Subcutaneous abdominal adipose tissue (tissue), 5 donors: ENCODE measurements around the gene GAS6.

Source experiments
- H3K27ac ChIP-seq: one replicate; pipeline ENCODE4 v1.7.0; 2013; ENCODE audit warnings: low read depth, mild to moderate bottlenecking, inconsistent platforms, low read length, moderate library complexity
- H3K27me3 ChIP-seq, 5 donors: one replicate each; pipeline ENCODE4 v1.7.0; 2013; ENCODE audit warnings: low read length in 5 of 5, inconsistent platforms in 1 of 5; ENCODE audit not compliant: control insufficient read depth in 5 of 5, insufficient read depth in 4 of 5
- H3K36me3 ChIP-seq, 5 donors: one replicate each; pipeline ENCODE4 v1.7.0; 2013; ENCODE audit warnings: low read length in 5 of 5; ENCODE audit not compliant: control insufficient read depth in 5 of 5, insufficient read depth in 5 of 5
- H3K4me1 ChIP-seq, 5 donors: one replicate each; pipeline ENCODE4 v1.7.0; 2013; ENCODE audit warnings: low read length in 5 of 5, mild to moderate bottlenecking in 3 of 5, moderate library complexity in 1 of 5; ENCODE audit not compliant: control insufficient read depth in 5 of 5, insufficient read depth in 5 of 5
- H3K4me3 ChIP-seq, 5 donors: one replicate each; pipeline ENCODE4 v1.7.0; 2013; ENCODE audit warnings: low read length in 5 of 5, low read depth in 1 of 5
- H3K9ac ChIP-seq, 5 donors: one replicate each; pipeline ENCODE4 v1.7.0; 2013; ENCODE audit warnings: low read length in 5 of 5, mild to moderate bottlenecking in 4 of 5, moderate library complexity in 3 of 5
- H3K9me3 ChIP-seq, 5 donors: one replicate each; pipeline ENCODE4 v1.7.0; 2013; ENCODE audit warnings: low read length in 5 of 5; ENCODE audit not compliant: control insufficient read depth in 5 of 5
- donor health status: healthy.
- donor health status: healthy.
- donor health status: healthy.
- donor health status: healthy.
- donor health status: healthy.

The GAS6 gene

GRCh38 chr13:113902986-113903775 lies 39.3 kb upstream of the GAS6 start:
- no peak overlapping the region for H3K9ac ChIP-seq
- peaks cover 0 to 7% (median 5%) of the 10 kb centered on the region in 5 donors for H3K27me3 ChIP-seq
- no peak overlapping the region for H3K27ac ChIP-seq
- no peaks in the 10 kb centered on the region for H3K36me3 ChIP-seq
- no peaks in the 10 kb centered on the region for H3K9me3 ChIP-seq
- no peak overlapping the region for H3K4me3 ChIP-seq
- peaks cover 0 to 11% (median 9%) of the 10 kb centered on the region in 5 donors for H3K4me1 ChIP-seq

- Histone ChIP-seq H3K27ac (no peak overlapping the region), H3K4me1 (peaks cover 0 to 6% (median 4%) of the 10 kb centered on the region in 5 donors)
Measured at GRCh38 chr13:113902481-113902880, 38.6 kb upstream of the GAS6 start.

DNA sequence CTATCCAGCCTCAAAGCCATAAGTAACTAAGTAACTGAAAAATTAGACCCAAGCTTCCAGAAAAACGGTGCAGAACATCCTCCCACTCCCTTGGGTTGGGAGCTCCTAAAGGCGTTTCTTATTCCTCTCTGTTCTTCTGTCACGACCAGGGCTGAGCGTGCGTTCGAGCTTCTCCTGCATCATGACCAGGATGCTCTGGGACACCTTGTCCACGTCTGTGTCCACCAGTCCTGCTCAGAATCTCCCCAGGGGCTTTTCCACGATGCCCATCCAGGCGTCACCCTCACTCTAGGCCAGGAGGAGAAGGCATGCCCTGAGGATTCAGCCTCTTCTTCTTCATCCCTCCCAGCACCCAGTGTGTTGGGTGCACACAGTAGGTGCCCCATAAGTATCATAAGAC lies 37.8 kb upstream of the GAS6 start:
- Histone ChIP-seq H3K9ac (no peak overlapping the region), H3K36me3 (no peaks in the 10 kb centered on the region), H3K27ac (no peak overlapping the region), H3K9me3 (no peaks in the 10 kb centered on the region), H3K27me3 (peaks cover 0 to 18% (median 0%) of the 10 kb centered on the region in 5 donors), H3K4me3 (no peak overlapping the region), H3K4me1 (peaks cover 0 to 10% (median 4%) of the 10 kb centered on the region in 5 donors)

More at GRCh38 chr13:113902481-113902880, 38.6 kb upstream of the GAS6 start:
- Histone ChIP-seq H3K27me3 (peaks cover 0 to 13% (median 0%) of the 10 kb centered on the region in 5 donors), H3K9me3 (no peaks in the 10 kb centered on the region), H3K36me3 (no peaks in the 10 kb centered on the region), H3K9ac (no peak overlapping the region), H3K4me3 (no peak overlapping the region)

DNA sequence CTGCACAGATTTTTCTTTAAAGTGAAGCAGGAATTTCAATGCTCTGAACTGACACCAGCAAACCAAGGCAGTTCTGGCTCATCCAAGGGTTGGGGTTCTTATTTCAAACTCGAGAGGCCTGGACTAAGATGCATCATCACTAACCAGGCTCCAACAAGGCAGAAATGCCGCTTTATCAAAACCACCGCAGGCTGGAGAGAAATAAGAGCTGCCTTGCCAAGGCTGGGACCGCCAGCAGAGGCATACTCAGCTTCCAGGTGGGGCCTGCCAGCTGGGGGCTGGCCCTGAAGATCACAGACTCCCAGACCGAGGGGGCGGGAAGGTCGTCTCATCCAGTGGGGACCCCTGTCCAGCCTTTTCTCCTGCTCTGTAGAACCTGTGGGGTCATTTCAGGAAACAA lies 37.4 kb upstream of the GAS6 start:
- H3K4me3 ChIP-seq: no peak overlapping the region
- H3K4me1 ChIP-seq: peaks cover 0 to 10% (median 4%) of the 10 kb centered on the region in 5 donors
- peaks cover 0 to 17% (median 0%) of the 10 kb centered on the region in 5 donors for H3K27me3 ChIP-seq
- H3K36me3 ChIP-seq: no peaks in the 10 kb centered on the region
- no peaks in the 10 kb centered on the region for H3K9me3 ChIP-seq
- H3K27ac ChIP-seq: no peak overlapping the region
- H3K9ac ChIP-seq: no peak overlapping the region

- Histone ChIP-seq H3K27ac (no peak overlapping the region), H3K36me3 (no peaks in the 10 kb centered on the region), H3K9ac (no peak overlapping the region), H3K9me3 (no peaks in the 10 kb centered on the region), H3K4me3 (no peak overlapping the region), H3K4me1 (peaks cover 0 to 10% (median 4%) of the 10 kb centered on the region in 5 donors), H3K27me3 (peaks cover 0 to 17% (median 0%) of the 10 kb centered on the region in 5 donors)
Measured at GRCh38 chr13:113900646-113901045, 36.8 kb upstream of the GAS6 start.

DNA sequence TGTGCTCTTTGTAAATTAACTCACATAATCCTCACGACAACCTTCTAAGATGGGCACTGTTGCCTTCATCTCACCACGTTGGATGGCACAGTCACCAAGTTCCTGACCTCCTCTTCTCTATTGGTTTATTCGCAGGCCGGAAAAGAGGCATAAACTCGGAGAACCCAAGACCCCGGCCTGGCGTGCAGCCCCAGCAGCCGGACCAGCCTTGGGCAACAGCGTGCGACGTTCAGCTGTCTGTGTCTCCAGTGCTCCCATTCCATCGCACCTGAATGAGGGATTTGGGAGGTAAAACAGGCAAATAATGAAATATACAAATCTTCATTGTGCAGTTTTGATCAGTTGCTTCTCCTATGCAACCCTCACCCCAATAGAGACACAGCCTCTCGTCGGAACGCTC lies 34.5 kb upstream of the GAS6 start:
- Histone ChIP-seq H3K27me3 (peaks cover 0 to 17% (median 0%) of the 10 kb centered on the region in 5 donors), H3K27ac (no peak overlapping the region), H3K36me3 (no peaks in the 10 kb centered on the region), H3K9me3 (peaks cover 0 to 3% (median 0%) of the 10 kb centered on the region in 5 donors), H3K4me1 (peaks cover 0 to 6% (median under 1%) of the 10 kb centered on the region in 5 donors), H3K4me3 (no peak overlapping the region), H3K9ac (no peak overlapping the region)

- Histone ChIP-seq H3K36me3 (no peaks in the 10 kb centered on the region), H3K27ac (no peak overlapping the region), H3K4me1 (peaks cover 0 to 4% (median 0%) of the 10 kb centered on the region in 5 donors), H3K9me3 (peaks cover 0 to 3% (median 0%) of the 10 kb centered on the region in 5 donors), H3K9ac (no peak overlapping the region), H3K4me3 (no peak overlapping the region), H3K27me3 (peaks cover 0 to 17% (median 0%) of the 10 kb centered on the region in 5 donors)
Measured at GRCh38 chr13:113897966-113898365, 34.1 kb upstream of the GAS6 start.

DNA sequence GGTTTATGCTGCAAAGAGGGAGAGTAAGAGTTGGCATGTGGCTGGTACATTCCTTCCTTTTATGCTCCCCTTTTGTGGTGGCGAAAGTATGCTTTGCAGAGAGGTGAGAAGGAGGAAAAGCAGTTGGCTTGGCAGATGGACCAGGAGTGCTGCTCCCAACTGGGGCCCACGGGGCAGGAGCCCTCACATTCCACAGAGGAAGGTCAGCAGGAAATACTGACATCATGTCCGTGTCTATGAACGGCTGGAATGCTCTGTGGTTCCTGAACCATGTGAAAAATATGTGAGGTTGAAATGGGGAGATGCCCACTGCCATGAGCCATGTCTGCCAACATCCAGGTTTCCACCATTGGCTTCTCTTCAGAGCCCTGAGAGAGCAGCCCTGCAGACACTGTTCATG lies 33.3 kb upstream of the GAS6 start:
- Histone ChIP-seq H3K9me3 (peaks cover 0 to 6% (median 0%) of the 10 kb centered on the region in 5 donors), H3K9ac (no peak overlapping the region), H3K4me1 (peaks cover 0 to 4% (median 0%) of the 10 kb centered on the region in 5 donors), H3K36me3 (no peaks in the 10 kb centered on the region), H3K27me3 (peaks cover 0 to 17% (median 0%) of the 10 kb centered on the region in 5 donors), H3K4me3 (no peak overlapping the region), H3K27ac (no peak overlapping the region)

GRCh38 chr13:113895436-113895835 lies 31.6 kb upstream of the GAS6 start:
- H3K9me3 ChIP-seq: peaks cover 0 to 6% (median 0%) of the 10 kb centered on the region in 5 donors
- H3K4me3 ChIP-seq: no peak overlapping the region
- no peaks in the 10 kb centered on the region for H3K36me3 ChIP-seq
- H3K4me1 ChIP-seq: peaks cover 0 to 4% (median 0%) of the 10 kb centered on the region in 5 donors
- H3K27me3 ChIP-seq: peaks cover 0 to 17% (median 0%) of the 10 kb centered on the region in 5 donors
- no peak overlapping the region for H3K9ac ChIP-seq
- H3K27ac ChIP-seq: no peak overlapping the region

DNA sequence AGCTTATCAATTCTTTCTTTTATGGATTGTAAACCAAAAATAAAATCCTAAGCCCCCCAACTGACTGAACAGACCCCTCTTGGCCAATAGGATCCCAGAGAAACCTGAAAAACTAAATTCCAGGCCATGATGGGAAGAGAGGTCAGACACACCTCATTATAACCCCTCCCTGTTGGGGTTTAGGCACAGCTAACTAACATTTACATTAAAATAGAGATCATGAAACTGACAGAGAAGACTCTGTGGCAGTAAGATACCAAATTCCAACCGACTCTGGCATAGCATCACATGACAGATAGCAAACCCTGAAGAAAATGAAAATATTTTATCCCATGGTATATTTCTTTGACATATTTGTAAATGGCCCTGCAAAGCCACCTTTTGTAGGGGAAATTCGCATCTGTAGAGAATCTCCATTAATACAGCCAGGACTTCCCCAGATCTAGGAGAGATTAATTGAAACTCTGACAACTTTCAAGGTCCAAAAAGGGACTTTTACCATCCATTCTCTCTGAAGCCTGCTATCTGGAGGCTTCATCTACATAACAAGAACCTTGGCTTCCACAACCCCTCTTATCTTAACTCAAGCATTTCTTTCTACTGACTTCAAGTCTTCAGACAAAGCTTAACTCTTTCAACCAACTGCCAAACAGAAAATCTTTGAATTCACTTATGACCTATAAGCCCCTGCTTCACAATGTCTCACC lies 27.1 kb upstream of the GAS6 start:
- Histone ChIP-seq H3K36me3 (no peaks in the 10 kb centered on the region), H3K4me1 (peaks cover 0 to 15% (median 10%) of the 10 kb centered on the region in 5 donors), H3K27ac (no peak overlapping the region), H3K4me3 (no peak overlapping the region), H3K9ac (no peak overlapping the region), H3K9me3 (peaks cover 0 to 6% (median 0%) of the 10 kb centered on the region in 5 donors), H3K27me3 (peaks cover 0 to 2% (median 0%) of the 10 kb centered on the region in 5 donors)
